D721Med (cell line): ENCODE data around the gene FAM20C.
A peak's percentile ranks its signal among the peaks of the same experiment; 100 is the strongest.
"Not testable (repeated sequence)": the region's sequence is repeated elsewhere in the genome, so short reads cannot be mapped to it uniquely, and the experiment has no call there.

Experiments
- DNase-seq: peaks from one replicate; pipeline ENCODE4 v3.0.0; 2011; ENCODE audit warnings: low spot score; ENCODE audit not compliant: insufficient read length
- FAIRE-seq: peaks from 2 replicates; lab custom pipeline; 2011; peaks lifted over from hg19 to GRCh38; lab: Jason Lieb, UNC
- CTCF ChIP-seq: IDR thresholded peaks from 2 replicates; pipeline ENCODE4 v1.5.1; 2012; ENCODE audit warnings: mild to moderate bottlenecking, control low read depth; ENCODE audit not compliant: insufficient read depth; ENCODE audit errors: missing control alignments

The FAM20C gene

GRCh38 chr7:259751-260405 lies 67.5 kb downstream of the FAM20C start:
- no peak for TF ChIP-seq CTCF
- no peak for DNase-seq
- FAIRE-seq = no peak

- no peak for FAIRE-seq
- no peak for DNase-seq
- no peak for TF ChIP-seq CTCF
Observed at GRCh38 chr7:260441-261281, 68.3 kb downstream of the FAM20C start.

GRCh38 chr7:261341-262250 lies 69.2 kb downstream of the FAM20C start:
- TF ChIP-seq CTCF = no peak
- FAIRE-seq = no peak
- DNase-seq = no peak

- no peak for DNase-seq
Observed at GRCh38 chr7:262251-262572, 69.8 kb downstream of the FAM20C start.

GRCh38 chr7:262631-263311 lies 70.4 kb downstream of the FAM20C start:
- DNase-seq, FAIRE-seq: not testable (repeated sequence)
- peak; percentile 1 for TF ChIP-seq CTCF

More at GRCh38 chr7:262251-262572, 69.8 kb downstream of the FAM20C start:
- no peak for TF ChIP-seq CTCF
- FAIRE-seq = no peak

GRCh38 chr7:263483-264351 lies 71.3 kb downstream of the FAM20C start:
- TF ChIP-seq CTCF = peak; percentile 12
- DNase-seq, FAIRE-seq: not testable (repeated sequence)
